Measurements from ENCODE around the gene PAM16. TPM values are rescaled to one million over a fixed set of nuclear protein-coding genes. Genes with fewer than 3 reads are reported as not detected.

PAM16 gene
- total RNA-seq, 2 donors from 2014 or later = 57.7 to 66.2 TPM

DNA sequence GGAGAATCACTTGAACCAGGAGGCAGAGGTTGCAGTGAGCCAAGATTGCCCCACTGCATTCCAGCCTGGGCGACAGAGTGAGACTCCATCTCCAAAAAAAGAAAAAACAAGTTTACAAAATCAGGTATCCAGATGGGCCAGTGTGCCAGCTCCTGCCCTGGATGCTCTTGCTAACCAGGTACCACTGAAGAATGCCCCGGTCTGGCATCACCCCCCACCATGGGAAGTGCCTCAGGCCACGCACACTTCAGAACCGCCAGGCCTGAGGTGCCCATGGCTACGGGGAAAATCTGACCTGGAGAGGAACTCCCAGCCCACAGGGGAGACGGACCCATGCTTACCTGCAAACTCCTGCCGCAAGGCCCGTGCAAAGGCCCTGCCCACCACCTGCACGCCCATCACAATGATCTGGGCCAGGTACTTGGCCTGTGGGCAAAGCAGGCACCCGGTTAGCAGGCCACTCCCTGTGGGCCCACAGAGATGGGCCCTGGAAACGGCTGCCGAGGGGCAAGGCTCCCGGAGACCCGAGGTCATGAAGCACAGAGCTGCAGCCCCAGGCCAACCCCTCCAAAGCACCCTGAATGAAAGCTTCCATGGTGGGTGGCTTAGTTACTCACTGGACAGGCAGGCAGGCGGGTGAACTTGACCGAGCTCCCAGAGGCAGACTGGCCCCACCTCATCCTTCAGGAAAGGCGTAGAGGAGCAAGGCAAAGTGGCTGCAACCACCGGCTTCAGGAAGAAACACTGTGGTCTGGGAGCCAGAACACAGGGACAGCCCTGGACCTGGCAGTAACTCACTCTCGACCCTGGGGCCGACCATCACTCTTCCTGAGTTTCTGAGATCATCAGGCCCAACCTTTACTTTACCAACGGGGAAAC, 8.0 kb downstream of the PAM16 start:
- DNase-seq = no peak
- no peak for TF ChIP-seq CTCF (conservative IDR thresholded peaks at IDR 0.05)
- Mint-ChIP-seq H3K9me3 (peaks cover 10% of the 10 kb centered on the region), H3K36me3 (ENCODE audit: low read depth) (peaks cover 29% of the 10 kb centered on the region), H3K27ac (no peak overlapping the region), H3K4me1 (no peaks in the 10 kb centered on the region), H3K27me3 (ENCODE audit: insufficient read depth) (no peaks in the 10 kb centered on the region), H3K4me3 (no peak overlapping the region)
- no peaks in the 10 kb centered on the region for H3K4me1 ChIP-seq (ENCODE audit: control insufficient read depth, insufficient read depth, low read length)
- no peak overlapping the region for H3K9ac ChIP-seq (ENCODE audit: extremely low read depth, low read length, poor library complexity, severe bottlenecking)
- no peaks in the 10 kb centered on the region for H3K9me3 ChIP-seq (ENCODE audit: control insufficient read depth, low read length)
- H3K27ac ChIP-seq (ENCODE audit: low read depth, low read length) = no peak overlapping the region
- no peak overlapping the region for H3K4me3 ChIP-seq (ENCODE audit: low read length)
- H3K36me3 ChIP-seq (ENCODE audit: control insufficient read depth, insufficient read depth, low read length) = peaks cover 28% of the 10 kb centered on the region
- 95 to 96% methylated on average over 13 to 21 of the region's 21 CpGs for WGBS, 2 experiments (ENCODE audit: insufficient coverage in 1 of 2, insufficient read length in 1 of 2)
- no peaks in the 10 kb centered on the region for H3K27me3 ChIP-seq (ENCODE audit: control insufficient read depth, insufficient read depth, low read length, poor library complexity, severe bottlenecking)

DNA sequence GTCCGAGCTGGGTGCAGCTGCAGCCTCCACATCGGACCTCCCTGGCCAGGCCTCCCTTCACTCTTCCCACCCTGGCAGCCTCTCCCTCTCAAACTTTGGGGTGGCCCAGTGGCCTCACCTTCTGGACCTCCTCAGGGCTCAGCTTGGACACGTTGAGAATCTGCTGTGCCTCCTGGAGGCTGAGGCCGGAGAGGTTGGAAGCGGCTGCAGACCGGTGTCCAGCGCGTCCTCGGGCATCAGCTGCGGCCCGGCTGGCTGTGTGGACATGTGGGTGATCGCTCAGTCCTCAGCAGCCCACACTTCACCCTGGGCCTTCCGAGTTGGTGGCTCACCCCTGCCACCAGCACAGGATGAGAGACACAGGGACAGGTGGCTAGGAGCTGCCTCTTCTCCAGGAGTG, 9.9 kb downstream of the PAM16 start:
- H3K9me3 Mint-ChIP-seq = peaks cover 10% of the 10 kb centered on the region
- no peak overlapping the region for H3K9ac ChIP-seq (ENCODE audit: extremely low read depth, low read length, poor library complexity, severe bottlenecking)
- 91 to 98% methylated on average over 6 to 13 of the region's 13 CpGs for WGBS, 2 experiments (ENCODE audit: insufficient coverage in 1 of 2, insufficient read length in 1 of 2)

DNA sequence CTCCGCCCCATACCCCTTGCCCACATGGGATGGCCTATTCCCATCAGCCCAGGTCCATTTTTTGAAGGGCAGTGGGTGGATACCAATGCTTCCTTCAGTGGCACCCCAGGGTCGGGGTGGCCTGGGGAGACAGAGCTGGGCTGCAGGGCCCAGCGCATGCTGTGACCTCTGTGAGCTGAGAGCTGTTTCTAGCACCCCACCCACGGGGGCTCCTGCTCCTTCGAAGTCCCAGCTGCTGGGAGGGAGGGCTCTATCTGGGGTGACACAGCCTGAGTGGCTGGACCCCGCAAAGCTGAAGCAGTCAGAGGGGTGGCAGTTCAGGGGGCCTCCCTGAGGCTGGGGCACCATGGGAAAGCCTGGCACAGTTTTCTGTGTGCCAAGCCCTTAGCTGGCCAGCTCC, 10.7 kb downstream of the PAM16 start:
- no peak overlapping the region for H3K27ac Mint-ChIP-seq
- WGBS, 2 experiments (ENCODE audit: insufficient coverage in 1 of 2, insufficient read length in 1 of 2) = 92 to 94% methylated on average over 3 to 6 of the region's 6 CpGs
- TF ChIP-seq CTCF (conservative IDR thresholded peaks at IDR 0.05) = no peak
- Histone ChIP-seq H3K27me3 (ENCODE audit: control insufficient read depth, insufficient read depth, low read length, poor library complexity, severe bottlenecking) (no peaks in the 10 kb centered on the region), H3K9me3 (ENCODE audit: control insufficient read depth, low read length) (no peaks in the 10 kb centered on the region), H3K27ac (ENCODE audit: low read depth, low read length) (no peak overlapping the region), H3K36me3 (ENCODE audit: control insufficient read depth, insufficient read depth, low read length) (peaks cover 23% of the 10 kb centered on the region), H3K4me1 (ENCODE audit: control insufficient read depth, insufficient read depth, low read length) (no peaks in the 10 kb centered on the region), H3K4me3 (ENCODE audit: low read length) (no peak overlapping the region), H3K9ac (ENCODE audit: extremely low read depth, low read length, poor library complexity, severe bottlenecking) (no peak overlapping the region)
- peaks cover 10% of the 10 kb centered on the region for H3K9me3 Mint-ChIP-seq
- H3K4me3 Mint-ChIP-seq = no peak overlapping the region
- H3K4me1 Mint-ChIP-seq = peaks cover 4% of the 10 kb centered on the region
- no peak for DNase-seq
- H3K27me3 Mint-ChIP-seq (ENCODE audit: insufficient read depth) = no peaks in the 10 kb centered on the region
- H3K36me3 Mint-ChIP-seq (ENCODE audit: low read depth) = peaks cover 25% of the 10 kb centered on the region

More for the DNA sequence above, 9.9 kb downstream of the PAM16 start:
- Mint-ChIP-seq H3K4me3 (no peak overlapping the region), H3K27ac (no peak overlapping the region), H3K4me1 (no peaks in the 10 kb centered on the region), H3K27me3 (ENCODE audit: insufficient read depth) (no peaks in the 10 kb centered on the region), H3K36me3 (ENCODE audit: low read depth) (peaks cover 28% of the 10 kb centered on the region)
- H3K4me1 ChIP-seq (ENCODE audit: control insufficient read depth, insufficient read depth, low read length) = no peaks in the 10 kb centered on the region
- no peak for DNase-seq
- peaks cover 23% of the 10 kb centered on the region for H3K36me3 ChIP-seq (ENCODE audit: control insufficient read depth, insufficient read depth, low read length)
- no peak overlapping the region for H3K4me3 ChIP-seq (ENCODE audit: low read length)
- H3K27ac ChIP-seq (ENCODE audit: low read depth, low read length) = no peak overlapping the region
- no peak for TF ChIP-seq CTCF (conservative IDR thresholded peaks at IDR 0.05)
- no peaks in the 10 kb centered on the region for H3K27me3 ChIP-seq (ENCODE audit: control insufficient read depth, insufficient read depth, low read length, poor library complexity, severe bottlenecking)
- H3K9me3 ChIP-seq (ENCODE audit: control insufficient read depth, low read length) = no peaks in the 10 kb centered on the region

Measured in endodermal cell (in vitro differentiated cells).